Activated naive CD4-positive, alpha-beta T cell treated with anti-CD3 and anti-CD28 coated beads, Interleukin-2, amount 10 ng/mL, durations not matched to agents 7 days and 5 days (primary cell): ENCODE data around the gene RNU5D-1.

Experiments
- CTCF ChIA-PET: fragments of 350-600 bp; sonication (Branson Sonifier 250); formaldehyde crosslinking; loops from one replicate; lab custom pipeline; 2021; ENCODE audit warnings: antibody characterized with exemption; lab: Charles Lee
- DNase-seq: peaks from one replicate; pipeline ENCODE4 v3.0.0-alpha.2; 2020
- H3K27ac Mint-ChIP-seq: one replicate; pipeline ENCODE4 v1.8.0; 2021; ENCODE audit warnings: mild to moderate bottlenecking, moderate library complexity, mixed read lengths
- H3K27me3 Mint-ChIP-seq: one replicate; pipeline ENCODE4 v1.8.0; 2021; ENCODE audit warnings: mild to moderate bottlenecking, mixed read lengths
- H3K36me3 Mint-ChIP-seq: one replicate; pipeline ENCODE4 v1.8.0; 2021; ENCODE audit warnings: mixed read lengths
- H3K4me1 Mint-ChIP-seq: one replicate; pipeline ENCODE4 v1.8.0; 2021; ENCODE audit warnings: mixed read lengths
- H3K4me3 Mint-ChIP-seq: one replicate; pipeline ENCODE4 v1.8.0; 2021; ENCODE audit warnings: mild to moderate bottlenecking, moderate library complexity, mixed read lengths
- H3K9me3 Mint-ChIP-seq: one replicate; pipeline ENCODE4 v1.8.0; 2021; ENCODE audit warnings: mixed read lengths

The RNU5D-1 gene

GRCh38 chr1:44685218-44685617 lies 45.8 kb downstream of the RNU5D-1 start:
- Mint-ChIP-seq H3K27me3 (no peaks in the 10 kb centered on the region), H3K4me3 (no peak overlapping the region), H3K9me3 (no peaks in the 10 kb centered on the region), H3K27ac (no peak overlapping the region), H3K36me3 (no peaks in the 10 kb centered on the region), H3K4me1 (peaks cover 2% of the 10 kb centered on the region)
- CTCF ChIA-PET: interaction anchor here (1.6 kb wide), 1 partner anchor 9 kb away, joined by 4 read pairs; no protein-coding TSS in a partner anchor
- DNase-seq: no peak

GRCh38 chr1:44684525-44684924 lies 46.4 kb downstream of the RNU5D-1 start:
- Mint-ChIP-seq H3K4me3 (no peak overlapping the region), H3K27ac (no peak overlapping the region), H3K27me3 (peaks cover 3% of the 10 kb centered on the region), H3K9me3 (no peaks in the 10 kb centered on the region), H3K4me1 (peaks cover 2% of the 10 kb centered on the region), H3K36me3 (no peaks in the 10 kb centered on the region)
- CTCF ChIA-PET: interaction anchor here (0.7 to 2.0 kb wide), 4 partner anchors 8 to 31 kb away, joined by 3 to 7 read pairs (median 4); partner anchors contain the start of genes ARMH1 and TMEM53
- DNase-seq: no peak

- H3K27me3 Mint-ChIP-seq: peaks cover 3% of the 10 kb centered on the region
- CTCF ChIA-PET: interaction anchor here (0.6 to 2.0 kb wide), 2 partner anchors 24 to 1179 kb away, joined by 3 to 7 read pairs; no protein-coding TSS in a partner anchor
- no peak for DNase-seq
These were observed 48.1 kb downstream of the RNU5D-1 start for GRCh38 chr1:44682883-44683265.

GRCh38 chr1:44681905-44682882 lies 48.8 kb downstream of the RNU5D-1 start:
- peaks cover 2% of the 10 kb centered on the region for H3K4me1 Mint-ChIP-seq
- H3K4me3 Mint-ChIP-seq: no peak overlapping the region
- H3K27ac Mint-ChIP-seq: no peak overlapping the region
- DNase-seq: no peak
- no peaks in the 10 kb centered on the region for H3K9me3 Mint-ChIP-seq
- CTCF ChIA-PET: interaction anchor here (2.0 kb wide), 1 partner anchor 24 kb away, joined by 7 read pairs; no protein-coding TSS in a partner anchor
- no peaks in the 10 kb centered on the region for H3K36me3 Mint-ChIP-seq
- peaks cover 3% of the 10 kb centered on the region for H3K27me3 Mint-ChIP-seq

More at GRCh38 chr1:44682883-44683265, 48.1 kb downstream of the RNU5D-1 start:
- Mint-ChIP-seq H3K4me3 (no peak overlapping the region), H3K27ac (no peak overlapping the region), H3K4me1 (peaks cover 2% of the 10 kb centered on the region), H3K9me3 (no peaks in the 10 kb centered on the region), H3K36me3 (no peaks in the 10 kb centered on the region)
